ENCODE measurements around the gene TRNAU1AP.
"Not testable (repeated sequence)": the region's sequence is repeated elsewhere in the genome, so short reads cannot be mapped to it uniquely, and the experiment has no call there.

Gene TRNAU1AP

GRCh38 chr1:28521502-28522164, 31.3 kb upstream of the TRNAU1AP start:
- no peak for DNase-seq (ENCODE audit: low read depth in 2 of 2)

- not testable (repeated sequence) for DNase-seq (ENCODE audit: low read depth in 2 of 2)
These were observed 30.3 kb upstream of the TRNAU1AP start for GRCh38 chr1:28522537-28522936.

GRCh38 chr1:28525002-28525642, 27.8 kb upstream of the TRNAU1AP start:
- not testable (repeated sequence) for DNase-seq (ENCODE audit: low read depth in 2 of 2)

GRCh38 chr1:28526886-28527285, 26.0 kb upstream of the TRNAU1AP start:
- DNase-seq (ENCODE audit: low read depth in 2 of 2), result no peak

GRCh38 chr1:28530456-28530855, 22.4 kb upstream of the TRNAU1AP start:
- DNase-seq (ENCODE audit: low read depth in 2 of 2), result no peak

GRCh38 chr1:28534671-28535070, 18.2 kb upstream of the TRNAU1AP start:
- DNase-seq (ENCODE audit: low read depth in 2 of 2), result no peak

- no peak for DNase-seq (ENCODE audit: low read depth in 2 of 2)
These were observed 17.7 kb upstream of the TRNAU1AP start for GRCh38 chr1:28535180-28535579.

GRCh38 chr1:28537457-28538199, 15.3 kb upstream of the TRNAU1AP start:
- DNase-seq (ENCODE audit: low read depth in 2 of 2), result no peak

GRCh38 chr1:28538286-28538685, 14.6 kb upstream of the TRNAU1AP start:
- DNase-seq (ENCODE audit: low read depth in 2 of 2), result no peak

- DNase-seq (ENCODE audit: low read depth in 2 of 2), result no peak
These were observed 12.2 kb upstream of the TRNAU1AP start for GRCh38 chr1:28540651-28541050.

GRCh38 chr1:28541414-28542015, 11.4 kb upstream of the TRNAU1AP start:
- not testable (repeated sequence) for DNase-seq (ENCODE audit: low read depth in 2 of 2)

GRCh38 chr1:28545246-28545628, 7.6 kb upstream of the TRNAU1AP start:
- no peak for DNase-seq (ENCODE audit: low read depth in 2 of 2)

GRCh38 chr1:28548318-28548717, 4.6 kb upstream of the TRNAU1AP start:
- DNase-seq (ENCODE audit: low read depth in 2 of 2), result no peak

- no peak for DNase-seq (ENCODE audit: low read depth in 2 of 2)
These were observed 1.5 kb upstream of the TRNAU1AP start for GRCh38 chr1:28551381-28551780.

GRCh38 chr1:28560886-28561285, 8.0 kb downstream of the TRNAU1AP start:
- DNase-seq (ENCODE audit: low read depth in 2 of 2), result no peak

- no peak for DNase-seq (ENCODE audit: low read depth in 2 of 2)
These were observed 11.4 kb downstream of the TRNAU1AP start for GRCh38 chr1:28564310-28564709.

- DNase-seq (ENCODE audit: low read depth in 2 of 2), result no peak
These were observed 12.2 kb downstream of the TRNAU1AP start for GRCh38 chr1:28565040-28565439.

GRCh38 chr1:28565726-28566125, 12.8 kb downstream of the TRNAU1AP start:
- DNase-seq (ENCODE audit: low read depth in 2 of 2), result no peak

- no peak for DNase-seq (ENCODE audit: low read depth in 2 of 2)
These were observed 14.0 kb downstream of the TRNAU1AP start for GRCh38 chr1:28566931-28567330.

GRCh38 chr1:28571911-28572310, 19.0 kb downstream of the TRNAU1AP start:
- no peak for DNase-seq (ENCODE audit: low read depth in 2 of 2)

- not testable (repeated sequence) for DNase-seq (ENCODE audit: low read depth in 2 of 2)
These were observed 20.0 kb downstream of the TRNAU1AP start for GRCh38 chr1:28572891-28573290.

GRCh38 chr1:28573564-28573963, 20.7 kb downstream of the TRNAU1AP start:
- DNase-seq (ENCODE audit: low read depth in 2 of 2), result no peak
